ENCODE measurements around the gene TMEM163.
"Not testable (repeated sequence)": the region's sequence is repeated elsewhere in the genome, so short reads cannot be mapped to it uniquely, and the experiment has no call there.

Gene TMEM163

GRCh38 chr2:134508391-134508790, 210.4 kb downstream of the TMEM163 start:
- no peak overlapping the region for H3K27ac ChIP-seq

GRCh38 chr2:134507697-134508096, 211.1 kb downstream of the TMEM163 start:
- no peak overlapping the region for H3K4me3 ChIP-seq
- no peak overlapping the region for H3K27ac ChIP-seq

More at GRCh38 chr2:134508391-134508790, 210.4 kb downstream of the TMEM163 start:
- no peak overlapping the region for H3K4me3 ChIP-seq

GRCh38 chr2:134507159-134507558, 211.6 kb downstream of the TMEM163 start:
- not testable (repeated sequence) for H3K27ac ChIP-seq, H3K4me3 ChIP-seq

- no peak overlapping the region for H3K27ac ChIP-seq
- no peak overlapping the region for H3K4me3 ChIP-seq
Observed at GRCh38 chr2:134505446-134505845, 213.4 kb downstream of the TMEM163 start.

GRCh38 chr2:134504586-134505336, 214.0 kb downstream of the TMEM163 start:
- no peak overlapping the region for H3K27ac ChIP-seq
- H3K4me3 ChIP-seq, result no peak overlapping the region

GRCh38 chr2:134502104-134502503, 216.7 kb downstream of the TMEM163 start:
- Histone ChIP-seq H3K27ac (no peak overlapping the region), H3K4me3 (no peak overlapping the region)

DNA sequence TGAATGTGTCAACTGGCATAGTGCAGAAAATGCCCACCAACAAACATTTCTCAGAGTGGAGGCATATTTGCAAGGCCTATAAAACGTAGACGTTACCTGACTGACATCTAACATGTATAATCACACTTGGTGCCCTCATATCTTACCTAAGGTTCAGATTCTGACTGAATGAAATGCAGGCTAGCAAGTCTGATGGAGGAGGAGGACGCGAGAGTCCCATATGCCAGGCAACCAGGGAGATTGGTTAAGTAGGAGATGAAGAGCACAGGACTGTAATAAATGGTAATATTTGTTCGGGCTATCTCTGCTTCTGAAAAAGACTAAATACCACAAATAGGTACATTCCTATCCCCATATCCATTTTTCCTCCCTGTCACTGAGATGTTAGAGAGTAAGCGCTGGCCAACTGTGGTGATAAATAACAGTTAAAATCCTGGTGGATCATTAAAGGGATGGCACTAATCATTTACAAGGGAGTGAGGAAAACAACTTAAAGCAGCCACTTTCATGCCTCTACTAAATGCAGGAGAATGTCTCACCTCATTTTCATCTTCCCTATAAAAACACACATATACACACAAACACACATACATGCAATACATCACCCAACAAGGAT, 217.2 kb downstream of the TMEM163 start:
- no peak overlapping the region for H3K4me3 ChIP-seq
- no peak overlapping the region for H3K27ac ChIP-seq

- H3K27ac ChIP-seq, result no peak overlapping the region
- no peak overlapping the region for H3K4me3 ChIP-seq
Observed at GRCh38 chr2:134500211-134500935, 218.4 kb downstream of the TMEM163 start.

DNA sequence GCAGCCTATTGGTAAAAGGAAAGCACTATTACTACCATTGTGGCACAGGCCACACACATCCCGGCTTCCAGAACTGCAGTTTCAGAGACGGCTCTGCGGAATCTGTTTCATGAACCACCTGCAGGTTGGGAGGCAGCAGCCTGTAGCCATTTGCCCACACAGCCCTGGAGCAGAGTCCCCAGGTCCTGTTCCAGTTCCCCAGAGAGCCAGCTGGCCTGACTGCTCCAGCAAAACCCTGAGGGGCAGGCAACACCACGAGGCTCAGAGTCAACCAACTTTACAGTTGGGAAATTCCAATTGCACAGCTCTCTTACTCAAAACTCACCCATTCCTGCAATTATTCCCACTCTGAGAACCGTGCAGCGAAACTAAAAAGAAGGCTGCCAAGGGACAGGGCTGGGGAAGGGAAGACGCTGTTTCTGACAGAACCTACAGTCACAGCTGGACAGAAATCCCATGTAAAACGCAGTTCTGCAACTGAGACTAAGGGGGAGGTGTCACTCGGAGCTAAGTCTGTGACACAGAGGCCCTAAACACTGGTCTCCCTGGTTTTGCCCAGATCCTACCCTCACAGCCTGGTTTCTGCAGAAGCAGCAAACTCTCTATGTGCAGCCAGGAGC, 219.4 kb downstream of the TMEM163 start:
- Histone ChIP-seq H3K4me3 (no peak overlapping the region), H3K27ac (no peak overlapping the region)

GRCh38 chr2:134498654-134499053, 220.1 kb downstream of the TMEM163 start:
- H3K4me3 ChIP-seq, result no peak overlapping the region
- H3K27ac ChIP-seq, result no peak overlapping the region

DNA sequence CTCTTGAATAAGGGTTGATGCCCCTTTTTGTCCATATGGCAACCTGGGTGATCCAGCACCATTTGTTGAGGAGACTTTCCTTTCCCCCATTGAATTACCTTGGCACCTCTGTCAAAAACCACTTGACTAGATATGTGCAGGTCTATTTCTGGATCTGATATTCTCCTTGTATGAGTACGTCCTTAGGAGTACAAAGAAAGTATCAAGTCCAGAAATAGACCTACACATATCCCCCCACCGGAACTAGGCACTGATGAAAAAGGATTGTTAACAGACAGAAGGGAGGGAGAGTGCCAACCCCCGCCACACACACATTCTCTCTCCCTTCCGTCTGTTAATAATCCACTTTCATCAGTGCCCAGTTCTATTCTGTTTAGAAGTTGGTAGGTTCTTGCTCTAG, 225.0 kb downstream of the TMEM163 start:
- H3K4me3 ChIP-seq, result no peak overlapping the region
- no peak overlapping the region for H3K27ac ChIP-seq

GRCh38 chr2:134491771-134492441, 226.9 kb downstream of the TMEM163 start:
- H3K4me3 ChIP-seq, result no peak overlapping the region
- H3K27ac ChIP-seq, result no peak overlapping the region

DNA sequence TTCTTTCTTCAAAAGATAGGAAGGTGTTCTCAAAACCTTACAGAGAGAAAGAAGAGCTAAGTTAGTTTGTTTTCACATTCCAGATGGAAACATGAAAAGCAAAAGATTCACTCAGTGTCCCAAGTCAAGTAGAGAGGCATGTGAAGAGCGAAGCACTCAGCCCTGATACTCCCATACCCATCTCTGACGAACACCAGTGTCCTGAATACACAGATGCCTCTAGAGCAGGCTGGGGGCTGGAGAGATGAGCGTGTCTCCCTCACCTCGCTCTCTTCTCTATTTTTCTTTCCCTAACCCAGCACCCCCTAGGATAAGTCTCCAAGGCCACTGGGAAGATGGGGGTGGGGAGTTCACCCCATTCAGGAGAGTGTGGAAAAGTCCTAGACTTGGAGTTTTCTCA, 227.8 kb downstream of the TMEM163 start:
- Histone ChIP-seq H3K4me3 (no peak overlapping the region), H3K27ac (no peak overlapping the region)

DNA sequence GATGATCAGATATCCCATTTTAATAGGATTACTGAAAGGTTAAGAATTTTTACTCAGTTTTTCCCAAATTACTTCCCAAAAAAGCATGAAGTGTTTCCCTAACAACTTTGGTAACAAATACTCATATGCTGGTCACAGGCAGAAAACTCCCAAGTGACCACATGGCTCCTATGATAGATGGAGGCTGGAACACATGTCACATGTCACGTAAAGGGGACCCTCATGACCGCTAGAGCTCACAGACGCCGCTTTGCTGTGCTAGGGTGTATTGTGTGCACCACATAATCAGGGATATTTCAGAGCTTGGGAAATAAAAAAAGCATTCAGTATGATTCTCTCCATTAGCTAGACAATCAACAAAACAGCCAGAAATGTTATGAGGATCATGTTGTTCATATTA, 228.2 kb downstream of the TMEM163 start:
- Histone ChIP-seq H3K27ac (no peak overlapping the region), H3K4me3 (no peak overlapping the region)

DNA sequence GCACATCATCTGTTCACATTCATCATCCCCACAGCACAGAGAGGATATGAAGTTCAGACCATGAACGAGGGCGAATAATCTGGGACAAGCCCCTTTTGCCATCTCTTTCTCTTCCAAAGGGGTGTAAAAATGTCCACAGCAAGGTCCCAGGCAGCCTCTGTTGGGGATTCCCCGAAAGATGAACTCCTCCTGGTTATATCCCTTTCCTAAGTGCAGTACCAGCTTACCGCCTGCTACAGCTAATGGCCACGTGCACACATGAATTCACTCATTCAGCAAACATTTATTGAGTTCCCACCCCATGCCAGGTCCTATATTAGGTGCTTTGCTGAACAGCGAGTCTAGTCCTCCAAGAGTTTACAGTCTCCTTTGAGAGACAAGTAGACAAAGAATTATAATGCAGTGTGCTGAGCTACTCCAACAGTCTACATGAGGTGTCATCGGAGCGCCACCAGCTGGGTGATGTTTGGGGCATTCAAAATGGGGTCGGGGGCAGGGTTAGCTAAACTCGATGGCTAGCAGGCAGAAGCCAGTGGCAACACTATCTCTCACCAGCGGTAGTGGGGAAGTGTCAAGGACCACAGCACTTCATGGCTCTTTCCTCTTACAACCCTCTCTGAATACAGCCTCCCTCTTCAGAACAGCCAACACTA, 228.9 kb downstream of the TMEM163 start:
- Histone ChIP-seq H3K4me3 (no peak overlapping the region), H3K27ac (no peak overlapping the region)

DNA sequence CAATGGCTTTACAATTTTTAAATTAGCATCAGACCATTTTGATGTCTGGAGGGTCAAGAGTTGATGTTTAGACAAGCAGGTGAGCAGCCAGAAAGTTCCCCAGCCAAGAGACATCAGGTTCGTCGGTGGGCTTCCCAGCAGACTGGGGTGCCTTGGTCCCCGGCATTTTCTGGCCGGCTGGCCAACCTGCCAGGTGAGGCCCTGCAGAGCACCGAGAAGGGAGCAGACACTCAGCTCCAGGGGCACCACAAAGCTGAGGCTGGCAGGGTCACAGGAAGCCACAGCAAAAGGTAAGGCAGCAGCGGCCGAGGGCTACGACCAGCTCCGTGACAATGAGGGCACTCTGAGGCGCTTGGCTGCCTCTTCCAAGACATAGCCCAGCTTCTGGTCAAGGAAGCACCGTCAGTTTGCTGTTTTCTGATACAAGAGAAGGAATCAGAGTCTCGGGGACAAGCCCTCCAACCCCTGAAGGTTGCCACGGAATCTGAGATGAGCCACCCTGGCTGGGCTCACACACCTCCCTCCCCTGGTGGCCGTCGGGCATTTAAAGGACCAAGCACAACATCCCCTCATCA, 235.9 kb downstream of the TMEM163 start:
- H3K4me3 ChIP-seq, result no peak overlapping the region

DNA sequence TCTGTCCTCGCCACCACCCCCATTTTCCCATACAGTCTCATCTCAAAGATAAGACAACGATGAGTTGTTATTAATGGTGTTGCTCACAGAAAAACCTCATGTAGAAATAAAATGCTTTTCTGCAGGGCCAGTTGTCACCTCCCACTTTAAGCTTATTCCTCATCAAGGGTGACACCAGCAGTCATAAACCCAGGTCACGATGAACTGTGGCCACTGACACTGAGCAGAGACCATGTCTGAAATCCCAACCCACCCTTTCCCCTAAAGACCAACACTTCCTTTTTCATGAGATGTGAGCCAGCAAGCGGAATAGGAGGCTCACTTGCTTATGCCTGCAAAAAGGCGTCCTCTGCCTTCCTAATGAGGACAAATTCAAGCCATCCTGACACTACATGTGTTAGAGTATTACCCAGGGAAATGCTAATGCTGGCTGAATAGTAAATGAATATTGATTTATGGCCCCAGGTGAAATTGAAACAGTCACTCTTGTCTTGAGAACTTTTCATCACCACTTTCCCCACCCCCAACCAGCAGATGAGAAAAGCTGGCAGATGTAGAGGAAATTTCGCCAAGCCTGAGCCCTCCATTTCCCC, 236.6 kb downstream of the TMEM163 start:
- no peak overlapping the region for H3K27ac ChIP-seq

More for the DNA sequence above, 235.9 kb downstream of the TMEM163 start:
- H3K27ac ChIP-seq, result no peak overlapping the region

GRCh38 chr2:134479696-134480330, 239.0 kb downstream of the TMEM163 start:
- Histone ChIP-seq H3K4me3 (no peak overlapping the region), H3K27ac (no peak overlapping the region)

More for the DNA sequence above, 236.6 kb downstream of the TMEM163 start:
- H3K4me3 ChIP-seq, result no peak overlapping the region

Data from skin epidermis (tissue), 12 donors.